Mesenchymal stem cell (in vitro differentiated cells and primary cell): ENCODE results near the gene PPP2R5D.

Source experiments
- DNase-seq: peaks from one replicate; pipeline ENCODE4 v3.0.0-alpha.2; 2013
- H2AFZ ChIP-seq: one replicate; pipeline ENCODE4 v1.6.1; 2013; ENCODE audit warnings: low read depth, mild to moderate bottlenecking, control low read depth, inconsistent platforms, low read length, moderate library complexity
- H2AK5ac ChIP-seq: 2 replicates; pipeline ENCODE4 v1.6.1; 2013; ENCODE audit warnings: low read length, moderate library complexity, mild to moderate bottlenecking, inconsistent platforms; ENCODE audit not compliant: severe bottlenecking
- H2BK120ac ChIP-seq: one replicate; pipeline ENCODE4 v1.6.1; 2013; ENCODE audit warnings: low read depth, mild to moderate bottlenecking, inconsistent platforms, low read length, moderate library complexity
- H2BK12ac ChIP-seq, 2 experiments: one replicate each; pipeline ENCODE4 v1.6.1; 2013; ENCODE audit warnings: inconsistent platforms in 2 of 2, low read length in 2 of 2, mild to moderate bottlenecking in 2 of 2, moderate library complexity in 2 of 2, control low read depth in 1 of 2
- H2BK15ac ChIP-seq: one replicate; pipeline ENCODE4 v1.6.1; 2013; ENCODE audit warnings: mild to moderate bottlenecking, low read depth, inconsistent platforms; ENCODE audit not compliant: poor library complexity, severe bottlenecking
- H2BK5ac ChIP-seq: 2 replicates; pipeline ENCODE4 v1.6.1; 2013; ENCODE audit warnings: low read depth, mild to moderate bottlenecking, low read length, control low read depth, inconsistent platforms; ENCODE audit not compliant: poor library complexity, severe bottlenecking
- H3K14ac ChIP-seq, 2 experiments: one replicate each; pipeline ENCODE4 v1.6.1; 2013; ENCODE audit warnings: inconsistent platforms in 2 of 2, low read length in 2 of 2, control low read depth in 1 of 2, mild to moderate bottlenecking in 1 of 2, moderate library complexity in 1 of 2
- H3K18ac ChIP-seq, 2 experiments: one replicate each; pipeline ENCODE4 v1.6.1; 2013; ENCODE audit warnings: inconsistent platforms in 2 of 2, low read length in 2 of 2, control low read depth in 1 of 2, low read depth in 1 of 2, mild to moderate bottlenecking in 1 of 2
- H3K23ac ChIP-seq, 2 experiments: one replicate each; pipeline ENCODE4 v1.6.1; 2013; ENCODE audit warnings: inconsistent platforms in 2 of 2, low read length in 2 of 2, mild to moderate bottlenecking in 2 of 2, moderate library complexity in 2 of 2, control low read depth in 1 of 2
- H3K27ac ChIP-seq: 2 replicates; pipeline ENCODE4 v1.5.1; 2013; ENCODE audit warnings: mild to moderate bottlenecking, moderate library complexity, low read length, control low read depth, inconsistent platforms; ENCODE audit not compliant: poor library complexity, severe bottlenecking
- H3K27me3 ChIP-seq, 2 experiments: 2 replicates each; pipeline versions ENCODE4 v1.6.1 to v1.7.0; 2013; ENCODE audit warnings: low read length in 2 of 2, mild to moderate bottlenecking in 2 of 2, moderate library complexity in 2 of 2, control low read depth in 1 of 2, inconsistent platforms in 1 of 2; ENCODE audit not compliant: control insufficient read depth in 1 of 2, insufficient read depth in 1 of 2
- H3K36me3 ChIP-seq, 2 experiments: 2 replicates each; pipeline versions ENCODE4 v1.6.1 to v1.7.0; 2013; ENCODE audit warnings: low read length in 2 of 2, control low read depth in 1 of 2, inconsistent platforms in 1 of 2, low read depth in 1 of 2, mild to moderate bottlenecking in 1 of 2; ENCODE audit not compliant: insufficient read depth in 2 of 2, control insufficient read depth in 1 of 2
- H3K4ac ChIP-seq, 2 experiments: one replicate each; pipeline ENCODE4 v1.6.1; 2013; ENCODE audit warnings: inconsistent platforms in 2 of 2, low read length in 2 of 2, mild to moderate bottlenecking in 2 of 2, moderate library complexity in 2 of 2, control low read depth in 1 of 2, low read depth in 1 of 2
- H3K4me1 ChIP-seq: 2 replicates; pipeline ENCODE4 v1.6.1; 2013; ENCODE audit warnings: low read depth, low read length, control low read depth; ENCODE audit not compliant: control insufficient read depth, insufficient read depth
- H3K4me2 ChIP-seq: 2 replicates; pipeline ENCODE4 v1.6.1; 2013; ENCODE audit warnings: low read length, mild to moderate bottlenecking, inconsistent platforms; ENCODE audit not compliant: poor library complexity, severe bottlenecking
- H3K4me3 ChIP-seq, 2 experiments: 2 replicates each; pipeline versions ENCODE4 v1.5.1 to v1.7.0; 2013; ENCODE audit warnings: low read length in 2 of 2, mild to moderate bottlenecking in 2 of 2, control low read depth in 1 of 2, low read depth in 1 of 2; ENCODE audit not compliant: insufficient read depth in 1 of 2
- H3K79me1 ChIP-seq: replicated peaks from 2 replicates; pipeline ENCODE4 v1.6.1; 2013; ENCODE audit warnings: mild to moderate bottlenecking, control low read depth, low read length, inconsistent platforms; ENCODE audit not compliant: poor library complexity, severe bottlenecking
- H3K9ac ChIP-seq: 2 replicates; pipeline ENCODE4 v1.7.0; 2013; ENCODE audit warnings: mild to moderate bottlenecking, low read length, moderate library complexity
- H3K9me3 ChIP-seq: 2 replicates; pipeline ENCODE4 v1.7.0; 2013; ENCODE audit warnings: mild to moderate bottlenecking, low read length; ENCODE audit not compliant: control insufficient read depth
- H4K8ac ChIP-seq: one replicate; pipeline ENCODE4 v1.6.1; 2013; ENCODE audit warnings: inconsistent platforms, mild to moderate bottlenecking, low read length, moderate library complexity
- H4K91ac ChIP-seq: one replicate; pipeline ENCODE4 v1.6.1; 2013; ENCODE audit warnings: mild to moderate bottlenecking, low read length, inconsistent platforms
- WGBS: methylation state at CpG from one replicate; pipeline ENCODE4 v1.1.7; 2013; ENCODE audit warnings: mixed read lengths; 5-methylcytosine and 5-hydroxymethylcytosine counted together

Gene PPP2R5D

GRCh38 chr6:43026365-43026764 is 42.0 kb downstream of the PPP2R5D start:
- no peaks in the 10 kb centered on the region for H3K27me3 ChIP-seq
- no peak overlapping the region for H4K91ac ChIP-seq
- H3K4me1 ChIP-seq = peaks cover 8% of the 10 kb centered on the region
- no peak overlapping the region for H3K14ac ChIP-seq
- no peak overlapping the region for H3K23ac ChIP-seq
- H4K8ac ChIP-seq = no peak overlapping the region
- no peak overlapping the region for H3K9ac ChIP-seq
- DNase-seq = no peak
- no peaks in the 10 kb centered on the region for H3K9me3 ChIP-seq
- no peak overlapping the region for H3K4me2 ChIP-seq
- no peak overlapping the region for H3K4ac ChIP-seq
- 96% methylated on average over 5 of the region's 5 CpGs for WGBS
- H3K79me1 ChIP-seq = peaks cover 14% of the 10 kb centered on the region
- H3K4me3 ChIP-seq = no peak overlapping the region
- no peak overlapping the region for H2BK5ac ChIP-seq
- no peak overlapping the region for H3K27ac ChIP-seq
- H2BK120ac ChIP-seq = no peak overlapping the region
- H2BK15ac ChIP-seq = no peak overlapping the region
- H3K18ac ChIP-seq = no peak overlapping the region
- H2AFZ ChIP-seq = no peak overlapping the region
- peaks cover 65 to 67% of the 10 kb centered on the region in 2 experiments for H3K36me3 ChIP-seq
- H2AK5ac ChIP-seq = no peak overlapping the region
- no peak overlapping the region for H2BK12ac ChIP-seq

- Histone ChIP-seq H2AK5ac (no peak overlapping the region), H2BK12ac (no peak overlapping the region), H3K79me1 (peaks cover 14% of the 10 kb centered on the region), H3K23ac (no peak overlapping the region), H3K27me3 (no peaks in the 10 kb centered on the region), H3K14ac (no peak overlapping the region), H4K91ac (no peak overlapping the region), H3K4me3 (no peak overlapping the region), H2AFZ (no peak overlapping the region), H3K36me3 (peaks cover 71 to 84% of the 10 kb centered on the region in 2 experiments), H3K27ac (no peak overlapping the region), H3K18ac (no peak overlapping the region), H3K9ac (no peak overlapping the region), H3K4me1 (no peaks in the 10 kb centered on the region), H3K9me3 (no peaks in the 10 kb centered on the region), H2BK15ac (no peak overlapping the region), H3K4me2 (no peak overlapping the region), H2BK120ac (no peak overlapping the region), H2BK5ac (no peak overlapping the region), H4K8ac (no peak overlapping the region), H3K4ac (no peak overlapping the region)
- 96% methylated on average over 9 of the region's 9 CpGs for WGBS
- no peak for DNase-seq
These were observed 44.8 kb downstream of the PPP2R5D start for GRCh38 chr6:43029120-43029519.

- DNase-seq = no peak
- Histone ChIP-seq H3K27ac (no peak overlapping the region), H2AK5ac (no peak overlapping the region), H2BK5ac (no peak overlapping the region), H3K4ac (no peak overlapping the region), H3K9me3 (no peaks in the 10 kb centered on the region), H3K4me1 (peaks cover 3% of the 10 kb centered on the region), H2AFZ (no peak overlapping the region), H3K9ac (no peak overlapping the region), H3K14ac (no peak overlapping the region), H3K4me3 (no peak overlapping the region), H4K91ac (no peak overlapping the region), H2BK15ac (no peak overlapping the region), H3K4me2 (no peak overlapping the region), H4K8ac (no peak overlapping the region), H3K18ac (no peak overlapping the region), H2BK12ac (no peak overlapping the region), H3K79me1 (peaks cover 6% of the 10 kb centered on the region), H2BK120ac (no peak overlapping the region), H3K36me3 (peaks cover 69 to 80% of the 10 kb centered on the region in 2 experiments), H3K27me3 (no peaks in the 10 kb centered on the region), H3K23ac (no peak overlapping the region)
- 91% methylated on average over 3 of the region's 4 CpGs for WGBS
These were observed 48.0 kb downstream of the PPP2R5D start for GRCh38 chr6:43032326-43032725.

GRCh38 chr6:43033496-43034189 is 49.3 kb downstream of the PPP2R5D start:
- H2BK15ac ChIP-seq = no peak overlapping the region
- H3K4me3 ChIP-seq = no peak overlapping the region
- H3K14ac ChIP-seq = no peak overlapping the region
- H4K8ac ChIP-seq = no peak overlapping the region
- H3K9ac ChIP-seq = no peak overlapping the region
- WGBS = 96% methylated on average over 2 of the region's 2 CpGs
- no peak overlapping the region for H2BK5ac ChIP-seq
- H3K4me1 ChIP-seq = peaks cover 3% of the 10 kb centered on the region
- no peaks in the 10 kb centered on the region for H3K27me3 ChIP-seq
- H3K9me3 ChIP-seq = no peaks in the 10 kb centered on the region
- H3K36me3 ChIP-seq = peaks cover 69 to 80% of the 10 kb centered on the region in 2 experiments
- H3K23ac ChIP-seq = no peak overlapping the region
- peaks cover 8% of the 10 kb centered on the region for H3K79me1 ChIP-seq
- H3K4ac ChIP-seq = no peak overlapping the region
- no peak for DNase-seq
- H3K4me2 ChIP-seq = no peak overlapping the region
- no peak overlapping the region for H2BK12ac ChIP-seq
- no peak overlapping the region for H4K91ac ChIP-seq
- no peak overlapping the region for H2BK120ac ChIP-seq
- no peak overlapping the region for H3K27ac ChIP-seq
- H2AFZ ChIP-seq = no peak overlapping the region
- H3K18ac ChIP-seq = no peak overlapping the region
- H2AK5ac ChIP-seq = no peak overlapping the region
